GM19035 (cell line): Measurements from ENCODE around the gene USF1.
"Not testable (repeated sequence)": the region's sequence is repeated elsewhere in the genome, so short reads cannot be mapped to it uniquely, and the experiment has no call there.

Experiments used
- ATAC-seq: cut with Tn5 transposase; IDR thresholded peaks from one replicate; pipeline ENCODE4 v1.9.1; 2021; ENCODE audit not compliant: unreplicated experiment

USF1 gene

DNA sequence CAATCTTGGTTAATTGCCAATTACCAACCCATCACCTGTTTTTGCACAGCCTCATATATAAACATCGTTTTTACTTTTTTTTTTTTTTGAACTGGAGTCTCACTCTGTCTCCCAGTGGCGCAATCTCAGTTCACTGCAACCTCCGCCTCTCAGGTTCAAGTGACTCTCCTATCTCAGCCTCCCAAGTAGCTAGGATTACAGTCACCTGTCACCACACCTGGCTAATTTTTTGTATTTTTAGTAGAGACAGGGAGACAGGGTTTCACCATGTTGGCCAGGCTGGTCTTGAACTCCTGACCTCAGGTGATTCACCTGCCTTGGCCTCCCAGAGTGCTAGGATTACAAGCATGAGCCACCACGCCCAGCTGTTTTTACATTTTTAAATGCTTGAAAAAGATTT lies 53.7 kb downstream of the USF1 start:
- ATAC-seq: not testable (repeated sequence)
